DOHH2 (cell line): ENCODE data around the gene PON3.

Source experiments
- H3F3A ChIP-seq: fragments of 200-600 bp; sonication (generic), shearing (Covaris generic); 2 replicates; pipeline ENCODE4 v1.6.0; 2016; ENCODE audit warnings: antibody characterized with exemption, mild to moderate bottlenecking; ENCODE audit not compliant: control insufficient read depth, insufficient read depth
- H3K27ac ChIP-seq: fragments of 200-600 bp; sonication (generic); 2 replicates; pipeline ENCODE4 v1.5.1; 2014; ENCODE audit warnings: low read depth, mild to moderate bottlenecking, low read length, moderate library complexity
- H3K27me3 ChIP-seq: fragments of 200-600 bp; sonication (generic); 2 replicates; pipeline ENCODE4 v1.6.1; 2014; ENCODE audit warnings: mild to moderate bottlenecking, low read length, mixed read lengths; ENCODE audit not compliant: control insufficient read depth
- H3K36me3 ChIP-seq: fragments of 200-600 bp; sonication (generic); 2 replicates; pipeline ENCODE4 v1.6.1; 2014; ENCODE audit warnings: mild to moderate bottlenecking, low read length, moderate library complexity, mixed read lengths; ENCODE audit not compliant: control insufficient read depth
- H3K4me1 ChIP-seq: fragments of 200-600 bp; sonication (generic); 2 replicates; pipeline ENCODE4 v1.6.1; 2014; ENCODE audit warnings: mild to moderate bottlenecking, low read length, mixed read lengths; ENCODE audit not compliant: control insufficient read depth
- H3K4me2 ChIP-seq: fragments of 200-600 bp; sonication (generic); 2 replicates; pipeline ENCODE4 v1.6.0; 2014; ENCODE audit warnings: mild to moderate bottlenecking, low read length, moderate library complexity
- H3K4me3 ChIP-seq: fragments of 200-600 bp; sonication (generic); 2 replicates; pipeline ENCODE4 v1.5.1; 2014; ENCODE audit warnings: mild to moderate bottlenecking, low read length, mixed read lengths
- H3K79me2 ChIP-seq: fragments of 200-600 bp; sonication (generic); 2 replicates; pipeline ENCODE4 v1.6.1; 2014; ENCODE audit warnings: mild to moderate bottlenecking, low read length, mixed read lengths; ENCODE audit not compliant: control insufficient read depth
- H3K9me2 ChIP-seq: fragments of 200-600 bp; sonication (generic); replicated peaks from 2 replicates; pipeline ENCODE4 v1.6.1; 2014; ENCODE audit warnings: mild to moderate bottlenecking, low read length, mixed read lengths; ENCODE audit not compliant: control insufficient read depth
- H3K9me3 ChIP-seq: fragments of 200-600 bp; sonication (generic); 2 replicates; pipeline ENCODE4 v1.6.1; 2014; ENCODE audit warnings: antibody characterized with exemption, low read length, mixed read lengths; ENCODE audit not compliant: control insufficient read depth, insufficient read depth
- H4K20me1 ChIP-seq: fragments of 200-600 bp; sonication (generic); 2 replicates; pipeline ENCODE4 v1.6.0; 2014; ENCODE audit warnings: low read depth, mild to moderate bottlenecking, antibody characterized with exemption, low read length, moderate library complexity; ENCODE audit not compliant: control insufficient read depth, insufficient read depth
- CTCF ChIP-seq: fragments of 200-600 bp; sonication (generic); IDR thresholded peaks from one replicate; pipeline ENCODE4 v1.5.1; 2014; ENCODE audit warnings: antibody characterized with exemption, mild to moderate bottlenecking, low read depth, low read length; ENCODE audit not compliant: poor library complexity, severe bottlenecking
- EZH2phosphoT487 ChIP-seq: fragments of 200-600 bp; sonication (generic); IDR thresholded peaks from 2 replicates; pipeline ENCODE4 v1.6.1; 2017; ENCODE audit warnings: borderline replicate concordance, mild to moderate bottlenecking, antibody characterized with exemption, low read length, moderate library complexity, mixed read lengths

Gene PON3

GRCh38 chr7:95421000-95421846, 25.0 kb upstream of the PON3 start:
- H3K27ac ChIP-seq, result no peak overlapping the region
- no peaks in the 10 kb centered on the region for H3F3A ChIP-seq
- no peaks in the 10 kb centered on the region for H3K9me2 ChIP-seq
- TF ChIP-seq EZH2phosphoT487 (no peak), CTCF (no peak)
- H3K79me2 ChIP-seq, result no peaks in the 10 kb centered on the region
- H3K27me3 ChIP-seq, result no peaks in the 10 kb centered on the region
- no peak overlapping the region for H3K4me2 ChIP-seq
- no peak overlapping the region for H3K4me3 ChIP-seq
- no peaks in the 10 kb centered on the region for H3K9me3 ChIP-seq
- no peaks in the 10 kb centered on the region for H4K20me1 ChIP-seq
- no peaks in the 10 kb centered on the region for H3K4me1 ChIP-seq
- H3K36me3 ChIP-seq, result no peaks in the 10 kb centered on the region

GRCh38 chr7:95412075-95412474, 15.9 kb upstream of the PON3 start:
- no peak for TF ChIP-seq EZH2phosphoT487
- TF ChIP-seq CTCF, result no peak
- H3K4me1 ChIP-seq, result no peaks in the 10 kb centered on the region
- no peak overlapping the region for H3K4me3 ChIP-seq

GRCh38 chr7:95411666-95412065, 15.5 kb upstream of the PON3 start:
- no peaks in the 10 kb centered on the region for H3K9me3 ChIP-seq
- no peak overlapping the region for H3K4me3 ChIP-seq
- H3F3A ChIP-seq, result no peaks in the 10 kb centered on the region
- no peak overlapping the region for H3K4me2 ChIP-seq
- no peaks in the 10 kb centered on the region for H3K79me2 ChIP-seq
- no peaks in the 10 kb centered on the region for H4K20me1 ChIP-seq
- TF ChIP-seq EZH2phosphoT487 (no peak), CTCF (no peak)
- H3K27me3 ChIP-seq, result no peaks in the 10 kb centered on the region
- H3K36me3 ChIP-seq, result no peaks in the 10 kb centered on the region
- no peaks in the 10 kb centered on the region for H3K9me2 ChIP-seq
- no peak overlapping the region for H3K27ac ChIP-seq
- H3K4me1 ChIP-seq, result no peaks in the 10 kb centered on the region

More at GRCh38 chr7:95412075-95412474, 15.9 kb upstream of the PON3 start:
- Histone ChIP-seq H3K27me3 (no peaks in the 10 kb centered on the region), H4K20me1 (no peaks in the 10 kb centered on the region), H3K27ac (no peak overlapping the region), H3F3A (no peaks in the 10 kb centered on the region), H3K9me3 (no peaks in the 10 kb centered on the region), H3K4me2 (no peak overlapping the region), H3K79me2 (no peaks in the 10 kb centered on the region), H3K36me3 (no peaks in the 10 kb centered on the region), H3K9me2 (no peaks in the 10 kb centered on the region)
